ENCODE measurements around the gene B4GALNT3. TPM values are rescaled to one million over a fixed set of nuclear protein-coding genes. Genes with fewer than 3 reads are reported as not detected.

Gene B4GALNT3
- total RNA-seq, 1 donor: 0.09 TPM

- H3K4me3 ChIP-seq (ENCODE audit: low read depth, low read length): no peak overlapping the region
- no peak for DNase-seq (ENCODE audit: low read depth)
- TF ChIP-seq CTCF (IDR thresholded peaks at IDR 0.05; ENCODE audit: insufficient read depth, low read length): no peak
Measured at GRCh38 chr12:553216-554000, 93.7 kb downstream of the B4GALNT3 start.

GRCh38 chr12:554001-554285 lies 94.2 kb downstream of the B4GALNT3 start:
- DNase-seq (ENCODE audit: low read depth): no peak
- TF ChIP-seq CTCF (IDR thresholded peaks at IDR 0.05; ENCODE audit: insufficient read depth, low read length): no peak
- no peak overlapping the region for H3K4me3 ChIP-seq (ENCODE audit: low read depth, low read length)

DNA sequence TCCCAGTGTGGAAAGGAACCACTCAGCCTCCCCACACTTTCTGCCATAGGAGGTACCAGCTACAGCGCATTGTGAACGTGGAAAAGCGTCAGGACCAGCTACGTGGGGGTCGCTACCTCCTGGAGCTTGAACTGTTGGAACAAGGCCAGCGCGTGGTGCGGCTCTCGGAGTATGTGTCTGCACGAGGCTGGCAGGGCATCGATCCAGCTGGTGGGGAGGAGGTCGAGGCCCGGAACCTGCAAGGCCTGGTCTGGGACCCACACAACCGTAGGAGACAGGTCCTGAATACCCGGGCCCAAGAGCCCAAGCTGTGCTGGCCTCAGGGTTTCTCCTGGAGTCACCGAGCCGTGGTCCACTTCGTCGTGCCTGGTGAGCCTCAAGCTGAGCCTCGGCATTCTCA lies 96.8 kb downstream of the B4GALNT3 start:
- DNase-seq (ENCODE audit: low read depth): no peak
- TF ChIP-seq CTCF (IDR thresholded peaks at IDR 0.05; ENCODE audit: insufficient read depth, low read length): no peak
- H3K4me3 ChIP-seq (ENCODE audit: low read depth, low read length): no peak overlapping the region

GRCh38 chr12:558580-558979 lies 98.8 kb downstream of the B4GALNT3 start:
- TF ChIP-seq CTCF (IDR thresholded peaks at IDR 0.05; ENCODE audit: insufficient read depth, low read length): no peak
- H3K4me3 ChIP-seq (ENCODE audit: low read depth, low read length): no peak overlapping the region
- no peak for DNase-seq (ENCODE audit: low read depth)

DNA sequence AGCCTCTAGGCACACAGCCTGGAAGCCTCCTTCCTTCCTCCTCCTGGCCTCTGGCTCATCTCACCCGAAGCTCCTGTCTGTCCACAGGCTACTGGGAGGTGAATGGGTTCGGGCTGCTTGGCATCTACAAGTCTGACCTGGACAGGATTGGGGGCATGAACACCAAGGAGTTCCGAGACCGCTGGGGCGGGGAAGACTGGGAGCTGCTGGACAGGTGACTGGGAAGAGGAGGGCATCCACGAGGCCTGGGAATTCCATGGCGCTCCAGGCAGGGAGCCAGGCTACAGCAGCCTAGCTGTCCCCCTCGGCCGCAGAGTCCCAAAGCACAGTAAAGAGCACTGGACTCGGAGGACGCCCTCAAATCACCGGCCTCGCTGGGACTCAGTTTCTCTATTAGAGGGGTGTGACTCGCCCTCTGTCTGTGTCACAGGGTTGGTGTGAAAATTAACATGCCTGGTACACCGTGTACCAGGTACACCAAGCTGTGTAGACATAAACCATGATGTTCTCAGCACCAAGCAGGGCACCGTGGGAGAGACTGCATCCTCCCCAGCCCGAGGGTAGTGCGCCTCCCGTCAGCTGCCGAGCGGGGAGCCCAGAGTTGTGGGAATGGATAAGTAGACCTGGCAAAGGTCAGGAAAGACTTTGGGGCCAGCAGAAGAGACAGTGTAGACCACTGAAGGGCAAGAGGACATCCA lies 99.6 kb downstream of the B4GALNT3 start:
- DNase-seq (ENCODE audit: low read depth): no peak
- H3K4me3 ChIP-seq (ENCODE audit: low read depth, low read length): no peak overlapping the region
- no peak for TF ChIP-seq CTCF (IDR thresholded peaks at IDR 0.05; ENCODE audit: insufficient read depth, low read length)

DNA sequence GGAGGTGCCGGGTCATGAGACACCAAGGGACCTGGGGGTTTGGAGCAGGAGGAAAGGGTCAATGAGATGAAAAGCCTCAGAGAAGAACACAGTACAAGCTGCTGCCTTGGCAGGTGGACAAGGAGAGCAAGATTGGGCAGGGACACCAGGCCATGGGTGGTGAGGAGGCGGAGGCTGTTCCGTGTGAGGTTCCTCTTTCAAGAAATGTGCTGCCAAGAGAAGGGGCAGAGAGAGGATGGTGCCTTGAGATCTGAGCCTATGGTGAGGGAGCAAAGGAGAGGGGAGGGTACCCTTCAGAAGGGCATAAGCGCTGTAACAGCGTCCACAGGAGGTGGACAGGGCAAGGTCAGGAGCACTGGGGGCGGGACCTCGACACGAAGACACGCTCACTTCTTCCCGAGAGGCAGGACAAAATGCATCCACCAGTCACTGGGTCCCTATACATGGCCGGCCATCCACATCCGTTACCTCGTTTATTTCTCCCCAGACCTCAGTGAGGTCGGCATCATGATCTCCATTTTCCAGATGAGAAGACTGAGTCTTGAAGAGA lies 100.2 kb downstream of the B4GALNT3 start:
- H3K4me3 ChIP-seq (ENCODE audit: low read depth, low read length): no peak overlapping the region
- no peak for DNase-seq (ENCODE audit: low read depth)
- TF ChIP-seq CTCF (IDR thresholded peaks at IDR 0.05; ENCODE audit: insufficient read depth, low read length): no peak
